SHP77 treated with DMSO at 0.1 percent for 48 hours (cell line): Measurements from ENCODE around the gene BAZ2B.

ENCODE experiments used
- DNase-seq: peaks from one replicate; lab custom pipeline; 2025; lab: John Stamatoyannopoulos, UW

The BAZ2B gene

DNA sequence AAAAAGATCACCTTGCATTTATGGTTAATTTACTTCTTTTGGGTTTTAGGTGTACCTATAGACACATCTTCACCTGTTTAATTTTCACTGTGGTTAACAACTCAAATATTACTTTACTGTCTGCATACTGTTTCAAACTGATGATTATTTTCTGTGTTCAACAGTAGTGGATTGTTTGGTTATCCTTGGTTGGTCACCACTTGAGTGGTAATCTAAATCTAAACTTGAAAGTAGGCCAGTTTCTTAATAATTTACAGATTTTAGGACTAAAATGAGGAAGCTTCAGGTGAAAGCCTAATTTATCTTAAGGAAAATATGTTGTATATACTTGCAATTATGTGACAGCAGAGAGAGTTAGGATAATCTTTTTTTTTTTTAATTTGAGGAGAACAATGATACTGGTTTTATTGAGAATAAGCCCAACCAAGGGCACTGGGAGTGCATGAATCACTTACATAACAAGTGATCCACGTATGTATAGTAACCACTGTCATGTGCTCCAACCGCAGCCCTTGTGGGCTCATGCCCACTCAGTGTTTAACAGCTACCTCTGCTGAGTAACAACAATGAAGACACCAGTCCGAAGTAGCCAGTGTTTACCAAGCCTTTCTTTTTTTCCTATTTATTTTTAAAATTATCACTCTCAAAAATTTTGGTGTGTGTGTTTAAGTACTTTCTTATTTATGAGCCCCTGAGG is 298.8 kb downstream of the BAZ2B start:
- no peak for DNase-seq

GRCh38 chr2:159307942-159308341 is 308.4 kb downstream of the BAZ2B start:
- no peak for DNase-seq

- DNase-seq = no peak
Observed at GRCh38 chr2:159300586-159300985, 315.8 kb downstream of the BAZ2B start.

DNA sequence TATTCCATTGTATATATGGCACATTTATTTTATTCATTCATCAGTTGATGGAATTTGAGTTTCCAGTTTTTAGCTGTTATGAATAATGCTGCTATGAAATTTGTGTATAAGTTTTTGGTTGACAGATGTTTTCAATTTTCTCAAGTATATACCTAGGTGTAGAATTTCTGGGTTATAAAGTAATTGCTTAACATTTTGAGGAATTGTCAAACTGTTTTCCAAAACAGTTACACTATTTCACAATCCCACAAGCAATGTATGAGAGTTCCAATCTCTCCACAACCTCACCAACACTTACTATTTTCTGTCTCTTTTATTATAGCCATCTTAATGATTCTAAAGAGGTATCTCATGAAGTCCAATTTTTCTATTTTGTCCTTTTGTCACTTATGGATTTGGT is 317.4 kb downstream of the BAZ2B start:
- DNase-seq = no peak

DNA sequence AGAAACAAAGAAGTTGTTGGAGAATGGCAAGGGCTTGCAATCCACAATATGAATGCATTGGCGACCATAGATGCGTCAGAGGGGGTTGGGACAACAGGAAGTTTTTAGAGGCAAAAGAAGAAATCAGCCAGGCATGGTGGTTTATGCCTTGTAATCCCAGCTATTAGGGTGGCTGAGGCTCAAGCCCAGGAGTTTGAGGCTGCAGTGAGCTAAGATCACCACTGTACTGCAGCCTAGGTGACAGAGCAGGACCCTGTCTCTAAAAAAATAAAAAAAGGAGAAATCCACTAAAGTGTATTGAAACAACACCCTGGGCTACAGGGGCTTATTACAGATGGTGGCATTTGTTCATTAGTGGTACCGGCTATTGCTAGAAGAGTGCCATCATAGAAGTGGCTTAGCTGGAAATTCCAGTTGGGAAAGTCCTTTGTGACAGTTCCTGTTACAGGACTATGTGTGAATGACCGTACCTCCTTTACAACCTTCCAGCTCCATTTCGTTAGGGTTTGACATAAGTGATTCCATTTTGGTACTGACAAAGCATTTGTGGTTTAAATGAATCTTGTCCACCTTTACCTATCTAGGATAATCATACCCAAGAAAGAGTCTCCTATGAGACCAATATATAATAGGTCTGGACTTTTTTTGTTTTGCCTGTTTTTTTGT is 319.2 kb downstream of the BAZ2B start:
- no peak for DNase-seq

DNA sequence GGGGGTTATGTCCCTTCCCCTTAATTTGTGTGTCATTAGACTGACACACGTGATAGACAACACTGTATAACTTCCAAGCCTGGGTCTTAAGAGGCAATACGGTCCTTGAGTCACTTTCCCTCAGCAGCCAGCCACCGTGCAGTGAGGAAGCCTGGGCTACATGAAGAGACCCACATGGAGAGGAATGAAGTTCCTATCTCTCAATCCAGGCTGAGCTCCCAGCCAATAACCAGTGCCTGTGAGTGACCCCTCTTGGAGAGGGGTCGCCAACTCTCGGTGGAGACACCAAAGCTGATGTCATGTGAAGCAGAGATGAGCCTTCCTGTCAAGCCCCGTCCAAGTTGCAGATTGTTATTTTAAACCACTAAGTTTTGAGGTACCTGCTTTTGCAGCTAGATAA is 324.2 kb downstream of the BAZ2B start:
- DNase-seq = no peak

- DNase-seq = peak; percentile 14
Observed at GRCh38 chr2:159290289-159290907, 325.9 kb downstream of the BAZ2B start.

GRCh38 chr2:159287733-159288132 is 328.6 kb downstream of the BAZ2B start:
- no peak for DNase-seq

DNA sequence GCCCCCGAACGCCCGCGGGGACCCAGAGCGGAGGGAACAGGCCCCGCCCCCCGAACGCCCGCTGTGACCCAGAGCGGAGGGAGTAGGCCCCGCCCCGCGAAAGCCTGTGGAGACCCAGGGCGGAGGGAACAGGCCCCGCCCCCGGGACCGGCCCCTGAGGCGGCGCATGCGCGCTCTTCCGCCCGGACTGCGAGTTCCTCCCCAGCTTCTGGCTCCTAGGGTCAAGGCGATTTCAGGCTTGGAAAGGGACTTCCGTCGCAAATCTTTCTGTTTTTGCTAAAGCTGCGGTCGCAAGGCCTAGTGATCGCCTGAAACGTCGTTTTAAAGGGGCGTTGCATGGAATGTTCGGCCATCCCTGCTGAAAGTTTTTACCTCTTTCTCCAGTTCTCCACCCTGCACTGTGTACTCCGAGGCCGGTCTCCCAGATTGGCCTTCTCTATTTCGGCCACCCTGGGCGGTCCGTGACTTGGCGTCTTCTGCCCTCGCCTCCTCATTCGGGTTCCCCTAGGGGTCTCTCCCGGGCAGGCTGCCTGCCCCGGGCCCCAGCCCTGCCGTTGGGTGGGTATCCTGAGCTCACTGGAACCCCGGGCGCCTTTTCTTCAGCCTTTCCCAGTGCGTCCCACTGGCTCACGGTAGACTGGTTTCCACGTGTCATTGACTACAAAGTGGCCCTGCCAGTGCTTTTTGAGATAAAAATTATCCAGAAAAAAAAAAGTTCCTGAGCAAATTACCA is 329.5 kb downstream of the BAZ2B start:
- peak; percentile 57 for DNase-seq

GRCh38 chr2:159285929-159286708 is 330.2 kb downstream of the BAZ2B start, which contains the start of gene WDSUB1:
Gene WDSUB1, minus strand, starts transcription at chr2:159286703. Its CDS starts 3,634 bp downstream, at chr2:159283069.
- no peak for DNase-seq

DNA sequence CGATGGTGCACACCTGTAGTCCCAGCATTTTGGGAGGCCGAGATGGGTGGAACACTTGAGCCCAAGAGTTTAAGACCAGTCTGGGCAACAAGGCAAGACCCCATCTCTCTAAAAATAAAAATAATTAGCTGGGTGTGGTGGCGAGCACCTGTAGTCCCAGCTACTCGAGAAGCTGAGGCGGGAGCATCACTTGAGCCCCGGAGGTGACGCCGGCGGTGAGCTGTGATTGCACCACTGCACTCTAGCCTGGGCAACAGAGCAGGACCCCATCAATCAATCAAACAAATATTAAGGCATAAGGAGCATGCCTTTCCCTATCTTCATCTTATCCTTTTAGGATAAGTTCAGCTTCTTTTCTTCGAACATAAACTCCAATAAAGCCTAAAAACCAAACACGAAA is 330.9 kb downstream of the BAZ2B start:
- no peak for DNase-seq

DNA sequence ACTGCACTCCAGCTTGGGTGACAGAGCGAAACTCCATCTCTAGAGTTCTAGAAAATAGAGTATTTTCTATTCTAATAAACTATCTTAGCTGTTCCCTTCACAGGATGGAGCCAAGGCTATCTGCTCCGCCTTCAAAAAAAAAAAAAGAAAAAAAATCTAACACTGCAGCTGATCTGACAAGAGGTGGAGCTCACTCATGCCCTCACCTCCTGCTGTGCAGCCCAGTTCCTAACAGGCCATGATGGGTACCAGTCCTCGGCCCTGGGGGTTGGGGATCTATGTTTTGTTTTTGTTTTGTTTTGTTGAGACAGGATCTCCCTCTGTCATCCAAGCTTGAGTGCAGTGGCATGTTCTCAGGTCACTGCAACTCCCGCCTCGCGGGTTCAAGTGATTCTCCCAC is 332.8 kb downstream of the BAZ2B start:
- no peak for DNase-seq

DNA sequence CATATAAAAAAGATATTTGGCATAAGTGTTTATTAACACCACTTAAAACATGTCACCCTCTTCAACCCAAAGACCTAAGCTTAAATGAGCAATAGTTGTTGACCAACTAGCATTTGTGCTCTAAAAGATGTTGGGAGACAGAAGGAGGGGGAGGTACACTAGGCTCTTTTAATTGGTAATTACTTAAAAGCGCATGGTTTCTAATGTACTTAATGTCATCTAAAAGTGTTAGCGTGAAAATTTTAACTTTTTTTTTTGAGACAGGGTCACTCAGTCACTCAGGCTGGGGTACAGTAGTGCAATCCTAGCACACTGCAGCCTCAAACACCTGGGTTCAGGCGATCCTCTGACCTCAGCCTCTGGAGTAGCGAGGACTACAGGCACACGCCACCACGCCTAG is 335.3 kb downstream of the BAZ2B start:
- no peak for DNase-seq

DNA sequence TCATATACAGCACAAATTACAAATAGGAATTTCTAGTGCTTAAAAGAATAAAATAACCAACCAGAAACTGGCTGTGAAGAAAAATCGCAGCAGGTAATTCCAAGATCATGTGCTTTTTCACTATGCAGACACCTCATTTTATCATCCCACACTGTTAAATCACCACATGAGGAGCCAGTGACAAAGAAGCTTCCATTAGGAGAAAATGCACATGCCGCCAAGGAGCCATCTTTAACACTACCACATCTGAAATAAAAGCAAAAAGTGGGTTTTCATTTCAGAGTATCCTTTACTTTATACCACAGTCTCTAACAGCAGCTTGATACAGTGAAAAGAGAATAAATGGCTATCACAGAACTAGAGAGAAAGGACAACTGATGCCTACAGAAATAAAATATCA is 336.6 kb downstream of the BAZ2B start:
- DNase-seq = no peak

- DNase-seq = no peak
Observed at GRCh38 chr2:159275111-159275510, 341.2 kb downstream of the BAZ2B start.

DNA sequence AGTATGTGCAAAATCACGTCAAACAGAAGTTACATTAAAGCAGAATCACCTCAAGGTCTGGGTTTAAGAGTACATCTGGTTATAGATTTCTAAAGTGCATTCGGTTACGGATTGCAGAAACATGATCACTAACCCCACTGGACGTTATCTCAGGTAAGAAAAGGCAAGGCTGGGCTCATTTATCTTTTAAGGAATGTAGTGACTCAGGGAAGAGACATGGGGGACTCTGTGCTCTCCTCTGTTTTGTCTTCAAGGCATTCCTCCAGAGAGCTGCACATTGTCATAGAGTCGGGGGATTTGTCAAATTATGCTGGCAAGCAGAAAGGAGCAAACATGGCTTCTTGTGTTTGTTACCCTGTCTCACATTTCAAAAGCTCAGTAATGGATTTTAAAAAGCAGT is 344.2 kb downstream of the BAZ2B start:
- no peak for DNase-seq

DNA sequence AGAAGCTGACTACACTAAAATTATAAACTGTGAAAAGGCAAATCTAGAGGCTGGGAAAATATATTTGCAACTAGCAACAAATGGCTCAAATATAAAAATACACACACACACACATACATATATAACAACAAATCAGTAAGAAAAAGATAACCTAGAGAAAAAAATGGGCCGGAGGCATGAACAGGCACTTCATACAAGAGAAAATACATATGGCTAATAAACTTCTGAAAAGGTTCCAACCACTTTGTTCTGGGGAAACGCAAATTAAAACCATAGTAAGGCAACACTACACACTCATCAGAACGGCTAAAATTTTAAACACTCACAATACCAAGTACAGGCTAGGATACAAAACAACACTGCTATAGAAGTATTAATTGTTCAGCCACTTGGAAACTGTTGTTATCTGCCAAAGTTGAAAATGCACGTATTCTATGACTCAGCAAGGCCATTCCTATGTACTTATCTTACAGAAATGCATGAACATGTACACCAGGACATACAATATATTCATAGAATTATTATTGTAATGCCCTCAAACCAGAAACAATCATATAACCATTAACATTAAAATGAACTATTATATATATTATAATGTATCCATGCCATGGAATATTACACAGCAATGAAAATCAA is 345.5 kb downstream of the BAZ2B start:
- DNase-seq = no peak
